HG02943 (cell line): ENCODE data around the gene MAN1C1.

Experiments
- ATAC-seq: cut with Tn5 transposase; IDR thresholded peaks from one replicate; pipeline ENCODE4 v1.9.1; 2021; ENCODE audit warnings: mild to moderate bottlenecking, low read depth, moderate library complexity; ENCODE audit not compliant: unreplicated experiment

The MAN1C1 gene

DNA sequence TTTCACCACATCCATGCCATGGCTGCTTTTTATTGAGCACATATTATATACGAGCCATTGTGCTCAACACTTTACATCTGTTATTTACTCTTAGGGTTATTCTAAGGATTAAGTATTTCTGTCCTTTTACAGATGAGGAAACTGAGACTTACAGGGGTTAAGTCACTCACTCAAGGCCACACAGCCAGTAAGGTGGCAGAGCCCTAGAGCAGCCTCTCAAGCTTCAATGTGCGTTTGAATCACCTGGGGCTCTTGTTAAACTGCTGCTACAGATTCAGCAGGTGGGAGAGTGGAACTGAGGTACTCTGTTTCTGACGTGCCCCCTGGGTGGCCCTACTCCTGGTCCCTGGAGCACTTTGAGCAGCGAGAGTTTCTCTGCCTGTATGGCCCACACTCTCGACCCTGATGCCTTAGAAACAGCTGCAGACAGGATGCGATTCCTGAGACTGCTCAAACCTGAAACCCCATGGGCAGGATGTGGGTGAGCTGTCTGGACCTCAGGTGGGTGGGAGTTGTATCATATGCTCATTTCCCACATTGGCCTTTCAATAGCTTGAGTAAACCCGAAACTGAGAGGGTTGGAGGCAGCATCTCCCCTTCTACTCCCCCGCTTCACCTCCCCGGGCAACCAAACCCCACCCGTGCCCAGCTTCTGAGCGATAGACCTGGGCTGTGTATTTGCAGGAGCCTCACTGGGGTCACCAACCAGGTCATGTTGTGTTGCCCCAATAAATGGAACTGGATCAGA is 59.3 kb downstream of the MAN1C1 start:
- ATAC-seq: peak; percentile 97

DNA sequence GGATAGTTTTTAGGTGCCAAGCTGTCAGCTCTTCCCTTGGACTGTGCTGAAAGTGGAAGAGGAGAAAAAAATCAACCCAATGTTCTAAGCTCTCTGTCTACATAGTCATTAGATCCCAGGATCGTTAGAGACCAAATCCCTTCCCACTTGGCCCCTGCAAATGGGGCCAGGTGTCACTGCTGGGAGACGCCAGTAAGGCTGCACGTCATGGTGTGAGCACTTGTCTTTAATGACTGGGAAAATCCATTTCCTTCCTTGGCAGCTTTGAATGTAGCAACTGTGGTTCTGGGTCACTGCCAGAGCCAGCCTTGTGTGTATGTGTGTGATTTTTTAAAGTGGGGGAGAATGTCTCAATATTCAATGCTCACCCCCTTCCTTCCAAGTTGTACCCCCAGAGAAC is 59.9 kb downstream of the MAN1C1 start:
- ATAC-seq: no peak

DNA sequence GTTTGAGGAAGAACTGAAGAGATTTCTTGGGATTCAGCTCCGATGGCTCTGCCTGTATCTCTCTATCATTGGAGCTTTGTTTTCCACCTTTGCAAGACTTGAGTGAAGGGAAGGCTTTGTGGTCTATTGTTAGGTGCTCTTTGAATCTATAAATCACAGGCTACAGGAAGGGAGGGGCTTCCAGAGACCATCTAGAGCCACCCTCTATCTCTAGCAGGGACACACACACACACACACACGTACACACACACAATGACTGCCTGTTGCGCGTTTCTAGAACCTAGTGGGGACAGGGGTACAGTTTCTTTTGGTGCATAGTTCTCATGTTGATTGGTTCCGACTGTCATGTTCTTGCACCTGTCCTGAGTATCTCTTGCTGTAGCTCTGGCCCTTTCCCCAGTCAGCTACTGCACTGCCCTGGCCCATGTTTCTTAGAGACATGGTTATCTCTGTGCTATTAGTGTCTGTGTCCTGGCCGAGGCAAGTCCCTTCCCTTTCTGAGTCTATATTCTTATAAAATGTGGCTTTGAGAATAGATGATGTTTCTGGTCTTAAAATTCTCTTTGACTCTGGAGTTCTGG is 60.7 kb downstream of the MAN1C1 start:
- ATAC-seq: no peak

DNA sequence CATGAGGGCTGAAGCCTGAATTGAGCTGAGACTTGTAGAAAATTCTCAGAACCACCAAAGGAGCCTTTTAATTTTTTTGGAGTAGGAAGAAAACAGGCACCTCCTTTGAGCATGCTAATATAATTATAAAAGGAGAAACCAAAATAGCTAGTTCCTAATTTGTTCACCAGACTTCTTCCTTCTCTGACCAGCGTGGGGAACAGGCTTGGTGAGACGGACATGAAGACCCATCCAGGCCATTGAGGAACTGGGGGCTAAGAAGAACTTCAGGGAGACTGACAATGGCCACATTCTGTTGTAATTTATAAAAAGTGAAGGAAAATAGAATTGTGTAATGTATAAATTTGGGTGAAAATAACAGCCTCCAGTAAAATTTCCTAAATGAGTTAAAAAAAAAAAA is 62.6 kb downstream of the MAN1C1 start:
- no peak for ATAC-seq

DNA sequence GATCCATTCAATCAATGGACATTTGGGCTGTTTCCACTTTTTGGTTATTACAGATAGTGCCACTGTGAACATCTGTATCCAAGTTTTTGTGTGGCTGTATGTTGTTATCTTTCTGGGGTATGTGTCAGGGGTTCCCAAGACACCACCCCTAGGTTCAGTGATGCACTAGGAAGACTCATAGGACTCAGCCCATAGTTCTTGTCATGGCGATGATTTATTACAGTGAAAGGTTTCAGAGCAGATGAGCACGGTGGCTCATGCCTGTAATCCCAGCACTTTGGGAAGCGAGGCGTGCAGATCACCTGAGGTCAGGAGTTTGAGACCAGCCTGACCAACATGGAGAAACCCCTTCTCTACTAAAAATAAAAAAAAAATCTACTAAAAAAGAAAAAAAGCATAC is 64.1 kb downstream of the MAN1C1 start:
- no peak for ATAC-seq

DNA sequence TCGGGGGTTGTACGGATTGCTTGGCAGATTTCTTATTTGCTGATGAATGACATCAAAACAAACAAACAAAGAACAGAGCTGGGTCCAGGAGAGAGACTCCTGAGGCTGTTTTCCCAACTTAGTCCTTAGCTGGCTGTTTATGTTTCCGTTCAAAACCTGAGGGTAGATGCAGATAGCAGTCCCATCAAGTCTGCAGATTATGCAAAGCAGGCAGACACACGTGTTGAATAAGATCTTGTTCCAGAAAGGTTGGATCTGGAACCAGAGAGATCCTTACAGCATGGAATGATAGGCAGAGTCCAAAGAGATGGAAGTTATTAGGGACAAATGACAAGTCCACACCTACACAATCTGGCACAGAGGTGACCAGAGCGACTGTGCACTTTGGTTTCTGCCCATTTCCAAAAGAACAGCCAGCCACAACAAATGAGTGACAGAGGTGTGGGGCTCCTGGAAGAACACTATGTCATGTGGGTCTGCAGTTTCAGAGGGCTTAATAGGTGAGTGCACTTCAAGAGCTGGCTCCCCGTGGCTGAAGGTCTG is 65.5 kb downstream of the MAN1C1 start:
- ATAC-seq: no peak

DNA sequence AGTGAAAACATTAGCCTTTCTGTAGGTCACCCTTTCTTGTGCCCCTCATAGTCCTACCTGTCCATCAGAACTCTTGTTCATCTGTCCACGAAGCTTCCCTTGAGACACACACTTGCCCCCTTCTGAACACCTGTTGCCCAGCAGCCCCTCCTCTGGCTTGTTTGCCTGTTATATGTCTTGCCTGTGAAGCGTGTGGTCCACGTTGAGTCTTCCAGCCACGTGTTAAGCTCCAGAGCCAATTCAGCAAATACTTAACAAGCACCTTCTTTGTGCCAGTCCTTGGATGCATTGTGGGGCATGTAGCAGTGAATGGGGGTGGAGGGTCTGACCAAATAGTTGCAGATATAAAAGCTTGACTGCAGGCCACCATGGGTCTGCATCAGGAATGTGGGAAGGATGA is 66.6 kb downstream of the MAN1C1 start:
- ATAC-seq: no peak

DNA sequence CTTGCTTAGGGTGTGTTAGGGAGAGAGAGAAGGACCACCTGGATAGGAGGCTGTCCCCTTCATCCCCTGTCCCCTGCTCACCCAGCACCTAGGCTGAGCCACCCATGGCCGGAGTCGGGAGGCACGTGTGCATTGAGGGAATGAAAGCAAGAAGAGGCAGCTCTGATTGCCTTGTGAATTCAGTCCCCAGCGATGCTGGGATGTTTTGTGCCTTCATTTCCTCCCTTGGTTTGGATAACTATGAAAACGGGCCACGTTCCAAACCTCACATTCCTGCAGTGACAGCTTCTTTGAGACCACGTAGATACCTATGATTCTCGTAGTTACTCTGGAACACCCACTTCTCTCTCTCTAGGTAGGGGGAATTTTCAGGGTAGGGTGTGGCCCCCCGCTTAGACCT is 67.1 kb downstream of the MAN1C1 start:
- ATAC-seq: no peak

DNA sequence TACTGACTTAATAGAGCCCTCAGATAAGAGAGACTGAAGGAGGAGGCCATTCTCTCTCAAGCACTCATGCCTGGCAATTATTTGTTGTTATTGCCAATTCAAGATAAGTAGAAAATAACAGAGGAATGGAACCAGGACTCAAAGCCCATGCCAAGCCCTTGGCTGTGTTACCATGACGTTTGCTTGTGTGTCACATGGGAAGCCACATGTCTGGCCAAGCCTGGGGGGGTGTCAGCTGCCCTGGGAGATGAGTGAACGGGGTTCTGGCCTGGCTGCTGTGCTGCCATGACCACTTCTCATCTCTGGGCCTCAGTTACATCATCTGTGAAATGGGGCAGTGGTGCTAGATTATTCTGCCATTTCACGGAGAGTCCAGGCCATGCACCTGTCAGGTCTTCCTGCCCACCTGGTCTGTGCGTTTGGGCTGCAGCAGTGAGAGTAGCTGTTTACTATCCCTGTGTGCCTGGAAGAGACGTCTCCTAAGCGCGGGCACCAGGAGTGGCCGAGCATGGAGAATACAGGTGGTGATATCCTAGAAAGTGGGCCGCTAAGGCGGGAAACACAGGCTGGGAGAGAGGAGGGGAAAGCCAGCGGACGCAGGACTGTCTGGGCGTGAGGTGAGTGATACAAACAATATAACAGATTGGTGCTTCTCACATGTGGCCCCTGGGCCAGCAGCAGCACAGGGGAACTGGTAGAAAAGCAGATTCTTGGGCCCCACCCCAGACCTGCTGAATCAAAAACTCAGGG is 67.8 kb downstream of the MAN1C1 start:
- no peak for ATAC-seq

DNA sequence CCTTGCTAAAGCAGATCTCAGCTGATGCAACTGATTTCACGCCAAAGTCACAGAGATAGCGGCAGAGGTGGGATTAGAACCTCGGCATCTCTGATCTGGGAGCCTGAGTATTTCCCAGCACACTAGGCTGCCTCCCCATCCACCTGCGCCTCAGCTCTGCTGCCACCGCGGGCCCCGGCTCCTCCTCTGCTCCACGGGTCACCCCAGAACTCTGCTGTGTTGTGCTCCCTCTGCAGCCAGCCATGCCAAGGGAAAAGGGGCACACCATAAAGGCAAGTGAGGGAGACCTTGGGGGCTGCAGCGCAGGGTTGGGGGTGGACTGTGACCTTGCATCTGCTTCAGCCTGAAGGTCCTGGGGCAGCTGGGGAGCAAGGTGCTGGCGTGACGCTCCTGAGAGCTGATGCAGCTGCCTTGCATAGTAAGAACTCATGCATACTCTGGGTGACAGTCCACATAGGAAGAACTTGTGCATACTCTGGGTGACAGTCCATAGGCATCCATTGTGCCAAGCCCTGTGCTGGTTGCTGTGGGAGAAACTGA is 68.7 kb downstream of the MAN1C1 start:
- ATAC-seq: no peak

DNA sequence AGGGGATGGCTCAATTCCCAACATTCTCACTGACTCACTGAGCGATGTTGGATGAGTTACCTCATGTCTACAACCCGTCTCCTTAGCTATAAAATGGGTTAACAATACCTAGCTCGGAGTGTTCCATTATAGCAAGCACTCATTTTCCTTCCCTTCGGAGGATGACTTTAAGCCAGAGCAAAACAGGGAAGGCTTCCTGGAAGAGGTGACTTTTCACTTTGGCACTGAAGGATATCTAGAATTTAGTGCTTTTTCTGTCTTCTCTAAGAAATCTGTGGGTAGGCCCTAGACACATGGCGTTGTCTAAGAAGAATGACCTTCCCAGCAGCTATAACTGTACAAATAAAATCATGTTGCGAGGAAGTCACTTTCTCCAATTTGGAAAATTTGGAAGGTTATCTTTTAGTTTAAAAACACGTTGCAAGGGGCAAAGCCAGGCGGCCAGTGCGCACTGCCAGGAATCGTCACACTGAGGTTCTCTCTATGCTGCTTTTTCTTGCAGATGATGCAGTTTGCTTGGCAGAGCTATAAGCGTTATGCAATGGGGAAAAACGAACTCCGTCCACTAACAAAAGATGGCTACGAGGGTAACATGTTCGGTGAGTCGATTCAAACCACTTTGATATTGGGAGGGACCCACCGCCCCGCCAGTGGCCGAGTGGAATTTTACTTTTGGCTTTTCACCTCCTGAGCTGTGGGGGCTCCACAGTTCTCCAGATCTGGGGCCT is 69.5 kb downstream of the MAN1C1 start:
- no peak for ATAC-seq

DNA sequence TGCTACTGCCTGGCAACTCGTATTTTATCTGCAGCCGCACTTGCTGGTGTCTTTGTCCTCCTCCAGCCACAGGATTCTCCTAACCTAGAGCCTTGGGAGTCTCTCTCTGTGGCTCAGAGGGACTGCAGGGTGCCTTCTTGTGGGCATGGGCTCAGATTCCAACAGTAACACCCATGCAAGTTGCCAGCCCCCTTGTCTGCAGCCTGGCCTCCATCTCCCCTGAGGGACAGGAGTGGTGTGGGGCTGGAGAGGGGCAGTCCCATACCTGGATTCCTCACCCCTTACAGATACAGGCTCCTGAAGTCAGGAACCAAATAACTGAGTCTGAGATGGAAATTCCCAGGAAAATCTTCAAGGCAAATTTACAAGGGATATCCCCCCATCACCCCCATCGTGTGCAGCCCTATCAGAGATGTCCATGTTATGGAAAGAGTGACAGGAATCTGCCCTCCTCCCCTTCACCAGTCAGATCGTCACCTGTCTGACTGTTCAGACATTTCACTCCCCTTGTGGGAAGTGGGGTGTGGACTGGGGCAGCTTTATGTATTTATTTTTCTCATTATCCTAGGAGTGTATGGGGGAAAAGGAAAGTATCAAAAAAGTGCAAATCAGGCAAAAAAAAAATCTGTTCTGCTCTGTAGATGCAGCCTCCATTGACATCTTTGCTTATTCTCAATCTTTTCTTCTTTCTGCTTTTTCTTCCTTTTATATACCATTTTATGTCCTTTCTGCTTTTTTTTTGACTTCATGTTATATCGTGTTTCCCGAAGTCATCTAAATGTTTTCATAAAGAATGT is 70.8 kb downstream of the MAN1C1 start:
- ATAC-seq: no peak

DNA sequence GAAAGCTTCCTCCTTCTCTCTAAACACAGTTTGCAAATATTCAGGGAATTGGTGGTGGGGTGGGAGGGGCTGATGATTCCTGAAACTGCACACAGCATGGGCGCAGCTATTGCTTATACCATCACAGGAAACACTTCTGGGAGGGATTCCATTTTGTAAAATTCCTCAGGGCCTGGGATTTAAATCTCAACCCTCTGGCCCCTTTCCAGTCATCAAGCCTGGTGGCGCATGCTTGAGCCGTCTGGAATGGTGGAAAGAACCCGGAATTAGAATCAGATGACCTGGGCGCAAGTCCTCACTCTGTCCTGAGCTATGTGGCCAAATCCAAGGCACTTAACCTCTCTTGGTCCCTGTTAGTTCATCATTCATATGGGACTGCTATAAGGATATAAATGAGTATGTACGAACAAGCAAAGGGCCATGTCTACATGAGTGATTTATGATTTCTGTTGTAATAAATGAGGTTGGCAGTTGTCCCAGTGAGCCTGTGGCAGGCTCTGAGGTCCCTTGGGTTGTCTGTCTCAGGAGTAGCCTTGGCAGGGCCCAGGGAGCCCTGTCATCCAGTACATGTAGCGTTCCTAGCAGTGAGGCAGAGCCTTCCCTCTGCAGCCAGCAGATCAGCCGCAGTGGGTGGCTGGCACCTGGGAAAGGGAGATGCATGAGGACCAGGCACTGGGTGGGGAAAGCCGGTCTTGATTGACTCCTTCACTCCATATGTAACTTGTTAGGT is 72.0 kb downstream of the MAN1C1 start:
- no peak for ATAC-seq

DNA sequence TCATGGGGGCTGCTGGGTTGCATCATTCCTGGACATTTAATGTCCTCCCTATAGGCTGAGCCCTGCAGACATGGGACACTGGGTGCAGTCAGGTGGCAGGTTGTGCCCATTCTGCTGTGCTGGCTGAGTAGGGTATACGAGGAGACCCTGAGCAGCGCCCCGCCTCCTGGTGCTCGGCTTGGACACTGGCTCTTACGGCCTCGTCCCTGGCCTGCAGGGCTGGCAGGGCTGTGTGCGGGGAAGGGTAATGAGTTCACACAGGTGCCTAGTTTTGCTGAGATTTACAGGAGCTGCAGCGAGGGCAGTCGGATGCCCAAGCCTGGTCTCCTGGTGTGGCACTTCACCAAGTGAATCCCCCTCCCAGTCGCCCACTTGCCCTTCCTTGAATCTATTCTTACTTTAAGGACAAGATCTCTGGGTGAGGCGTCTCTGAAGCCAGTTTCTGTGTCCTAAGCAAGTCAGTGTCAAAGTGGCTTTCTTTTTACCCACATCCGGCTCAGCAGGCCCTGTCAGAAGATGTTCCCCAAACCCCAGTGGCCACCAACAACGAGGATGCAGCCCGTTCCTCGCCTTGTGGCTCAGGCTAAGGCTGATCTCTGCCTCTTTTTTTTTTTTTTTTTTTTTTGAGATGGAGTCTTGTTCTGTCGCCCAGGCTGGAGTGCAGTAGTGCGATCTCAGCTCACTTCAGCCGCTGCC is 73.2 kb downstream of the MAN1C1 start:
- ATAC-seq: no peak

DNA sequence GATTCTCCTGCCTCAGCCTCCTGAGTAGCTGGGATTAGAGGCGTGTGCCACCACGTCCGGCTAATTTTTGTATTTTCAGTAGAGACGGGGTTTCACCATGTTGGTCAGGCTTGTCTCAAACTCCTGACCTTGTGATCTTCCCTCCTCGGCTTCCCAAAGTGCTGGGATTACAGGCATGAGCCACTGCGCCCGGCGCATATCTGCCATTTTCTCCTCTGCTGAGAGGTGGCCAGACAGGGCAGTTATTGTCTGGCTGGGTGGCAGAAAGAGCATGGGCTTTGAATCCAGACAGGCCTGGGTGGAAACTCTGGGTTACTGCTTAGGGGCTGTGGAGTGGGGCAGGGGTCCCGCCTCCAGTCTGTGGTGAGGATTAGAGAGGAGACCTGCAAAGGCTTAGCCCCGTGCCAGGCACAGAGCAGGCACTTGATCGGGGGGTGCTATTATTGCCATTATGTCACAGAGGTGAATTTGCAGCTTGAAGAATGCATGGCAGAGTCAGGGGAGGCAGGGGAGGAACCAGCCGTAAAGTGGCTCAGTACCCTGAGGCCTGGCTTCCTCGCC is 73.9 kb downstream of the MAN1C1 start:
- no peak for ATAC-seq

DNA sequence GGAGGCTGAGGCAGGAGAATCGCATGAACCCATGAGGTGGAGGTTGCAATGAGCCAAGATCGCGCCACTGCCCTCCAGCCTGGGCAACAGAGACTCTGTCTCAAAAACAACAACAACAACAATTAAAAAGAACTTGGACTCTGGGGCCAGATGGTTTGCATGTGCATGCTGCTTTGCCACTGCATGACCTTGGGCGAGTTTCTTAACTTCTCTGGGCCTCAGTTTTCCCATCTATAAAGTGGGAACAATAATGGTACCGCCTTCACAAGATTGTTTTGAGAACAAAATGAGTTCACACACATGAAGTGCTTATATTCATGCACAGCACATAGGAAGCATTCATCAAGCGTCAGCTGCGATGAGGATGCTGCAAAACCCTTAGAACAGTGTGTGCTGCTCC is 74.6 kb downstream of the MAN1C1 start:
- no peak for ATAC-seq

DNA sequence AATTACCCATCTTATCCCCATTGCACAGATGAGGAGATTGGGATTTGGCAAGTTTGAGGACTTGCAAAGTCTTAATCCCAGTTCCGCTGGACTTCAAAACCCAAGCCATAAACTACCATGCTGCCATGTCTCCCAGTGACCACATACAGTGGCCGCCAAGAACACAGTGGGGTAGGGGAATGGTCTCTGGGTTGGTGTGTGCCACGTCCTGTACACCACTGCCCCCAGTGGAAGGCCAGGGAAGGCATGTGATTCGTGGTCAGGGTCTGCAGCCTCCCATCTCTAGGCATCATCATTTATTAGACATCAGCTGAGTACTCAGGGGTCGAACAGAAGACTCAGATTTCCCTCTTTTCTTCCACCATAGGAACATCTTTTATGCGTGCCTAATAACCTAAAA is 76.0 kb downstream of the MAN1C1 start:
- no peak for ATAC-seq
